Ascending aorta (tissue), 2 donors: ENCODE results near the gene DUSP5. TPM values are rescaled to one million over a fixed set of nuclear protein-coding genes. Genes with fewer than 3 reads are reported as not detected.

ENCODE experiments used
- DNase-seq, 2 donors: peaks; one replicate each; pipeline ENCODE4 v3.0.0-alpha.2; 2019; ENCODE audit warnings: low spot score in 2 of 2
- H3K27ac ChIP-seq, 2 donors: fragments of 200-600 bp; sonication (generic); one replicate each; pipeline ENCODE4 v1.5.1; 2016 to 2017; ENCODE audit warnings: mild to moderate bottlenecking in 1 of 2
- H3K27me3 ChIP-seq: fragments of 200-600 bp; sonication (generic); one replicate; pipeline ENCODE4 v1.5.1; 2017
- H3K36me3 ChIP-seq, 2 donors: fragments of 200-600 bp; sonication (generic); one replicate each; pipeline ENCODE4 v1.5.1; 2016
- H3K4me1 ChIP-seq, 2 donors: fragments of 200-600 bp; sonication (generic); one replicate each; pipeline ENCODE4 v1.5.1; 2016 to 2017; ENCODE audit warnings: mild to moderate bottlenecking in 1 of 2
- H3K4me3 ChIP-seq, 2 donors: fragments of 200-600 bp; sonication (generic); one replicate each; pipeline ENCODE4 v1.5.1; 2016 to 2017; ENCODE audit warnings: mild to moderate bottlenecking in 1 of 2
- H3K9me3 ChIP-seq, 2 donors: fragments of 200-600 bp; sonication (generic); one replicate each; pipeline ENCODE4 v1.5.1; 2016
- CTCF ChIP-seq, 3 experiments: fragments of 200-600 bp in 2 of 3; fragments of 450-650 bp in 1 of 3; sonication (generic) in 2 of 3; IDR thresholded peaks; one replicate each; pipeline ENCODE4 v1.5.1; 2016 to 2019; ENCODE audit warnings: antibody characterized with exemption in 3 of 3, mild to moderate bottlenecking in 1 of 3, moderate library complexity in 1 of 3
- intact Hi-C: fragments of 100-400 bp; cut with DNase I; formaldehyde crosslinking; loops from one replicate; pipeline ENCODE4 v1.15.1; 2023
- total RNA-seq: library from RNA; depleted of rRNA; stranded (reverse); fragments of >200 nt; gene quantifications from one replicate; pipeline ENCODE4 v1.1.0, GENCODE V29; 2016

Gene DUSP5
- total RNA-seq, 1 donor from 2014 or later: 26.9 TPM

GRCh38 chr10:110556969-110557601 lies 59.4 kb downstream of the DUSP5 start:
- no peak for DNase-seq
- Histone ChIP-seq H3K27ac (no peak overlapping the region), H3K36me3 (no peaks in the 10 kb centered on the region), H3K27me3 (no peaks in the 10 kb centered on the region), H3K4me1 (no peaks in the 10 kb centered on the region), H3K9me3 (no peaks in the 10 kb centered on the region), H3K4me3 (no peak overlapping the region)
- TF ChIP-seq CTCF (IDR thresholded peaks at IDR 0.05): peak in 2 of 3 experiments; percentile 47 to 61
- intact Hi-C loops: no loop called here

DNA sequence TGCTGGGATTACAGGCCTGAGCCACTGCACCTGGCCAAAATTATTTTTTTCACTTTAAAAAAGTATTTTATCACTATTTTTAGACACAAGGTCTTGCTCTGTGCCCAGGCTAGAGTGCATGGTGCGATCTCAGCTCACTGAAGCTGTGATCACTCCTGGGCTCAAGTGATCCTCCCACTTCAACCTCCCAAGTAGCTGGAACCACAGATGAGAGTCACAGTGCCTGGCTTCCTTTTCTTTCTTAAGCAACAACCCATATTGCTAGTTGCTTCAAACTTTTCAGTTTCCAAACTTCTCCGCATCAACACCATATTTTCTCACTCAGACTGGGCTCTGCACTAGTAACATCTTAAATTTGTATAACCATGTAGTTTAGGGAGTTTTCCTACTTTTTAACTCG lies 60.3 kb downstream of the DUSP5 start:
- no peaks in the 10 kb centered on the region for H3K9me3 ChIP-seq
- no peaks in the 10 kb centered on the region for H3K27me3 ChIP-seq
- DNase-seq: no peak
- intact Hi-C loops: no loop called here
- H3K27ac ChIP-seq: no peak overlapping the region
- no peaks in the 10 kb centered on the region for H3K4me1 ChIP-seq
- H3K4me3 ChIP-seq: no peak overlapping the region
- no peaks in the 10 kb centered on the region for H3K36me3 ChIP-seq
- TF ChIP-seq CTCF (IDR thresholded peaks at IDR 0.05): no peak

DNA sequence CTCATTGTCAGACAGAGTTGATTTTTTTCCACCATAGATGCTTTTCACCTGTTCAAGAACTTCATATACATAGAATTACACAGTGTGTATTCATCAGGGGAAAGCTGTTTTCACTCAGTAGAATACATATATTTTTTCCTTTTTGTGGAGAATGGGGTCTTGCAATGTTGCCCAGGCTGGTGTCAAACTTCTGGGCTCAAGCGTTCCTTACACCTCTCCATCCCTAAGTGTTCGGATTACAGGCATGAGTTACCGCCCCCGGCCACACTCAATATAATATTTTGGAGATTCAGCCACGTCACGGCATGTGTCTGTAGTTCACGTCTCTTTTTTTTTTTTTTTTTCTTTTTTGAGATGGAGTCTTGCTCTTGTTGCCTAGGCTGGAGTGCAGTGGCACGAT lies 62.3 kb downstream of the DUSP5 start:
- intact Hi-C loops: no loop called here
- Histone ChIP-seq H3K9me3 (no peaks in the 10 kb centered on the region), H3K4me3 (no peak overlapping the region), H3K4me1 (no peaks in the 10 kb centered on the region), H3K27me3 (no peaks in the 10 kb centered on the region), H3K36me3 (no peaks in the 10 kb centered on the region), H3K27ac (no peak overlapping the region)
- no peak for TF ChIP-seq CTCF (IDR thresholded peaks at IDR 0.05)
- DNase-seq: no peak

Other genes with a start within 250 kb of the DUSP5 start
- 6.9 TPM for gene SMNDC1, start 193.0 kb upstream of the DUSP5 start, total RNA-seq
- gene SMC3, start 69.8 kb downstream of the DUSP5 start, total RNA-seq: 14.8 TPM
- gene RBM20, start 146.4 kb downstream of the DUSP5 start, total RNA-seq: 4.8 TPM